Heart right ventricle (tissue), 16 donors: ENCODE data around the gene MAGI2. TPM values are rescaled to one million over a fixed set of nuclear protein-coding genes. Genes with fewer than 3 reads are reported as not detected.

Experiments used
- ATAC-seq, 8 donors: fragments of 200-7000 bp; cut with Tn5 transposase; one replicate each; pipeline ENCODE4 v1.9.1; 2020; ENCODE audit warnings: mild to moderate bottlenecking in 8 of 8, moderate library complexity in 8 of 8, moderate number of reproducible peaks in 1 of 8
- DNase-seq, 2 donors: peaks; one replicate each; pipeline ENCODE4 v3.0.0-alpha.2; 2020
- H3K27ac ChIP-seq, 10 donors: fragments of 200-600 bp; sonication (generic) in 2 of 10; one replicate each; pipeline versions ENCODE4 v1.5.0 to v1.8.0; 2020 to 2022; ENCODE audit warnings: mild to moderate bottlenecking in 3 of 10
- H3K27me3 ChIP-seq, 7 donors: fragments of 200-600 bp; one replicate each; pipeline ENCODE4 v1.8.0; 2021 to 2022; ENCODE audit warnings: mild to moderate bottlenecking in 2 of 7
- H3K36me3 ChIP-seq, 9 donors: fragments of 200-600 bp; sonication (generic) in 1 of 9; one replicate each; pipeline versions ENCODE4 v1.5.0 to v1.8.0; 2020 to 2022; ENCODE audit warnings: mild to moderate bottlenecking in 2 of 9
- H3K4me1 ChIP-seq, 9 donors: fragments of 200-600 bp; sonication (generic) in 1 of 9; one replicate each; pipeline versions ENCODE4 v1.5.0 to v1.8.0; 2020 to 2022; ENCODE audit warnings: mild to moderate bottlenecking in 4 of 9
- H3K4me3 ChIP-seq, 10 donors: fragments of 200-600 bp; sonication (generic) in 2 of 10; one replicate each; pipeline versions ENCODE4 v1.5.0 to v1.8.0; 2020 to 2022; ENCODE audit warnings: mild to moderate bottlenecking in 7 of 10, moderate library complexity in 2 of 10
- H3K9me3 ChIP-seq, 11 donors: fragments of 200-600 bp in 10 of 11; sonication (generic) in 2 of 11; one replicate each; pipeline versions ENCODE4 v1.5.0 to v1.8.0; 2013 to 2022; ENCODE audit warnings: mild to moderate bottlenecking in 2 of 11, control low read depth in 1 of 11, moderate library complexity in 1 of 11
- CTCF ChIP-seq, 9 donors: fragments of 200-600 bp; sonication (generic) in 2 of 9; IDR thresholded peaks; one replicate each; pipeline versions ENCODE4 v1.5.0 to v1.8.0; 2021 to 2022; ENCODE audit warnings: antibody characterized with exemption in 9 of 9, mild to moderate bottlenecking in 5 of 9, moderate library complexity in 1 of 9
- WGBS, 2 donors: extraction: QIAGEN DNeasy Blood & Tissue Kit; methylation state at CpG; one replicate each; pipeline ENCODE4 v1.1.7; 2013; ENCODE audit warnings: inconsistent platforms in 1 of 2; 5-methylcytosine and 5-hydroxymethylcytosine counted together
- intact Hi-C, 10 donors: fragments of 100-400 bp; cut with DNase I; formaldehyde crosslinking; loops; one replicate each; pipeline versions ENCODE4 v1.11.1 to v1.14.2; 2022
- polyA plus RNA-seq, 2 donors: library from polyadenylated mRNA; stranded (reverse); fragments of 200-250 nt; gene quantifications; one replicate each; pipeline ENCODE4 v1.2.3, GENCODE V29; 2013
- total RNA-seq, 10 donors: library from RNA; stranded (reverse); fragmentation: NEBNext Ultra II Directional in 3 of 10; extraction: Animal tissue kit (Norgen Biotek cat#: 25700) in 3 of 10; gene quantifications; one replicate each; pipeline versions ENCODE4 v1.2.1 to v1.2.4, GENCODE V29; 2021 to 2023
- donor health status: Arrhythmogenic right ventricular cardiomyopathy.
- donor health status: ischemic (EF 13 %, LVEDD 7.1; RV severe dilation, severe dysfunction).
- donor health status: healthy with polysubstance abuse.
- donor health status: DM: no; HTN: yes; CAD: no.
- donor health status: DM: no; HTN: no; CAD: no.
- donor health status: ischemic (EF 25% LVEDD 6.9; RV normal size, moderate dysfunction).
- donor health status: ischemic (EF 25% LVEDD 5.7; RV mildly dilated, moderate dysfunction).
- donor health status: healthy.
- donor health status: DM: yes; HTN: yes; CAD: no.
- donor health status: Ischemic cardiomyopathy.
- donor health status: ischemic (EF 35%, LVEDD 5.7; RV mildly dilated, moderate dysfunction).
- donor health status: nonischemic (EF 11% LVEDD 7.7; RV severe dilation, severe dysfunction).
- donor health status: DM: yes; HTN: yes; CAD: no.
- donor health status: PGD.
- donor health status: ischemic (EF 29% LVEDD 5.4; RV normal size, mild dysfunction).
- donor health status: nonischemic (EF 23%, LVEDD 6.1; RV moderate dilation, normal function).

The MAGI2 gene
- total and polyA plus RNA-seq, 12 donors = 0.83 to 6.0 (median 4.1) TPM

- Histone ChIP-seq H3K4me3 (no peak overlapping the region), H3K4me1 (peaks cover 0 to 3% (median 0%) of the 10 kb centered on the region in 9 donors), H3K36me3 (no peaks in the 10 kb centered on the region), H3K27me3 (no peaks in the 10 kb centered on the region), H3K27ac (no peak overlapping the region), H3K9me3 (no peaks in the 10 kb centered on the region)
- DNase-seq (peak in 1 of 2 donors; percentile 7), ATAC-seq (peak in 4 of 8 donors; percentile 54 to 61 (median 57))
- peak; percentile 15 to 75 (median 54) for TF ChIP-seq CTCF (IDR thresholded peaks at IDR 0.05)
- WGBS, 2 donors = 11% methylated on average over 8 of the region's 8 CpGs
- intact Hi-C loops = loop anchor here in 6 of 10 donors (5.0 to 10.0 kb wide), 6 partner anchors 665 to 1242 kb away; no protein-coding TSS in a partner anchor
These were observed 276.5 kb downstream of the MAGI2 start for GRCh38 chr7:79176859-79177477.

- peaks cover 0 to 3% (median 0%) of the 10 kb centered on the region in 9 donors for H3K4me1 ChIP-seq
- H3K36me3 ChIP-seq = no peaks in the 10 kb centered on the region
- ATAC-seq = no peak
- H3K9me3 ChIP-seq = no peaks in the 10 kb centered on the region
- no peak for DNase-seq
- no peak for TF ChIP-seq CTCF (IDR thresholded peaks at IDR 0.05)
- no peak overlapping the region for H3K4me3 ChIP-seq
- H3K27ac ChIP-seq = no peak overlapping the region
- no peaks in the 10 kb centered on the region for H3K27me3 ChIP-seq
- intact Hi-C loops = loop anchor here in 6 of 10 donors (5.0 to 10.0 kb wide), 6 partner anchors 663 to 1241 kb away; no protein-coding TSS in a partner anchor
- 88 to 95% methylated on average over 3 of the region's 3 CpGs for WGBS, 2 donors
These were observed 278.1 kb downstream of the MAGI2 start for GRCh38 chr7:79175374-79175773.

- intact Hi-C loops = no loop called here
- H3K4me3 ChIP-seq = no peak overlapping the region
- ATAC-seq (no peak), DNase-seq (no peak)
- H3K9me3 ChIP-seq = peaks cover 0 to 5% (median 0%) of the 10 kb centered on the region in 11 donors
- H3K4me1 ChIP-seq = no peaks in the 10 kb centered on the region
- H3K27ac ChIP-seq = no peak overlapping the region
- no peaks in the 10 kb centered on the region for H3K27me3 ChIP-seq
- WGBS, 2 donors = 95% methylated on average over 1 of the region's 1 CpG
- no peaks in the 10 kb centered on the region for H3K36me3 ChIP-seq
- no peak for TF ChIP-seq CTCF (IDR thresholded peaks at IDR 0.05)
These were observed 288.2 kb downstream of the MAGI2 start for GRCh38 chr7:79165225-79165624.

GRCh38 chr7:79159040-79159664 is 294.3 kb downstream of the MAGI2 start:
- no peaks in the 10 kb centered on the region for H3K4me1 ChIP-seq
- ATAC-seq (no peak), DNase-seq (no peak)
- intact Hi-C loops = no loop called here
- H3K4me3 ChIP-seq = no peak overlapping the region
- H3K27me3 ChIP-seq = no peaks in the 10 kb centered on the region
- no peak overlapping the region for H3K27ac ChIP-seq
- peaks cover 0 to 23% (median 0%) of the 10 kb centered on the region in 11 donors for H3K9me3 ChIP-seq
- no peak for TF ChIP-seq CTCF (IDR thresholded peaks at IDR 0.05)
- H3K36me3 ChIP-seq = no peaks in the 10 kb centered on the region
- 92 to 93% methylated on average over 5 of the region's 5 CpGs for WGBS, 2 donors
